Peyer's patch (tissue), 4 donors: Measurements from ENCODE around the gene KCNQ5.

Source experiments
- CTCF ChIP-seq, 6 experiments: fragments of 450-650 bp in 4 of 6; fragments of 200-600 bp in 2 of 6; sonication (generic) in 1 of 6; IDR thresholded peaks; one replicate each; pipeline ENCODE4 v1.5.1; 2017 to 2019; ENCODE audit warnings: antibody characterized with exemption in 6 of 6, mild to moderate bottlenecking in 3 of 6, moderate library complexity in 1 of 6
- POLR2A ChIP-seq, 2 donors: fragments of 450-650 bp; IDR thresholded peaks; one replicate each; pipeline ENCODE4 v1.5.1; 2017; ENCODE audit warnings: antibody characterized with exemption in 2 of 2, mild to moderate bottlenecking in 2 of 2, moderate library complexity in 2 of 2

GRCh38 chr6:72651174-72651573 lies 29.3 kb downstream of the KCNQ5 start:
- TF ChIP-seq POLR2A (IDR thresholded peaks at IDR 0.05): no peak
- TF ChIP-seq CTCF (IDR thresholded peaks at IDR 0.05): no peak
